Right lobe of liver (tissue), 4 donors: Measurements from ENCODE around the gene OR5D16.
"Not testable (repeated sequence)": the region's sequence is repeated elsewhere in the genome, so short reads cannot be mapped to it uniquely, and the experiment has no call there.

Source experiments
- POLR2A ChIP-seq: fragments of 450-650 bp; IDR thresholded peaks from one replicate; pipeline ENCODE4 v1.6.1; 2017; ENCODE audit warnings: antibody characterized with exemption, mild to moderate bottlenecking
- TF ChIP-seq, protein P1 (sequence below), 4 donors: fragments of 200-600 bp in 3 of 4; fragments of 450-650 bp in 1 of 4; IDR thresholded peaks; one replicate each; pipeline versions ENCODE4 v1.5.1 to v1.8.0; 2016 to 2022; ENCODE audit warnings: antibody characterized with exemption in 4 of 4, mild to moderate bottlenecking in 2 of 4
- donor health status: DM: no; HTN: no; CAD: no.
- donor health status: DM: no; HTN: no; CAD: no.
- donor health status: DM: no; HTN: yes; CAD: no.

- TF ChIP-seq, protein P1, sequence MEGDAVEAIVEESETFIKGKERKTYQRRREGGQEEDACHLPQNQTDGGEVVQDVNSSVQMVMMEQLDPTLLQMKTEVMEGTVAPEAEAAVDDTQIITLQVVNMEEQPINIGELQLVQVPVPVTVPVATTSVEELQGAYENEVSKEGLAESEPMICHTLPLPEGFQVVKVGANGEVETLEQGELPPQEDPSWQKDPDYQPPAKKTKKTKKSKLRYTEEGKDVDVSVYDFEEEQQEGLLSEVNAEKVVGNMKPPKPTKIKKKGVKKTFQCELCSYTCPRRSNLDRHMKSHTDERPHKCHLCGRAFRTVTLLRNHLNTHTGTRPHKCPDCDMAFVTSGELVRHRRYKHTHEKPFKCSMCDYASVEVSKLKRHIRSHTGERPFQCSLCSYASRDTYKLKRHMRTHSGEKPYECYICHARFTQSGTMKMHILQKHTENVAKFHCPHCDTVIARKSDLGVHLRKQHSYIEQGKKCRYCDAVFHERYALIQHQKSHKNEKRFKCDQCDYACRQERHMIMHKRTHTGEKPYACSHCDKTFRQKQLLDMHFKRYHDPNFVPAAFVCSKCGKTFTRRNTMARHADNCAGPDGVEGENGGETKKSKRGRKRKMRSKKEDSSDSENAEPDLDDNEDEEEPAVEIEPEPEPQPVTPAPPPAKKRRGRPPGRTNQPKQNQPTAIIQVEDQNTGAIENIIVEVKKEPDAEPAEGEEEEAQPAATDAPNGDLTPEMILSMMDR (IDR thresholded peaks at IDR 0.05), result not testable (repeated sequence)
- not testable (repeated sequence) for TF ChIP-seq POLR2A
These were observed 44.4 kb downstream of the OR5D16 start, which contains the start of gene TRIM51 for GRCh38 chr11:55882997-55883396.
